ENCODE results near the gene PIK3R2. TPM values are rescaled to one million over a fixed set of nuclear protein-coding genes. Genes with fewer than 3 reads are reported as not detected.
A peak's percentile ranks its signal among the peaks of the same experiment; 100 is the strongest.

The PIK3R2 gene
- polyA plus RNA-seq, 1 donor (not counting 4 experiments of a cell fraction or from before 2014, with no cell fraction given) = 13.9 TPM

- Histone ChIP-seq H2AFZ (ENCODE audit: control insufficient read depth, low read length) (peak overlapping the region; percentile 26), H3K27ac (ENCODE audit: control insufficient read depth, insufficient read depth, low read length) (no peak overlapping the region), H3K9ac (ENCODE audit: control insufficient read depth, extremely low read depth, insufficient read depth, low read length) (no peak overlapping the region)
Observed at GRCh38 chr19:18117364-18117691, 35.6 kb upstream of the PIK3R2 start.

GRCh38 chr19:18117692-18118378 is 35.1 kb upstream of the PIK3R2 start:
- H3K4me1 ChIP-seq (ENCODE audit: control insufficient read depth, extremely low read depth, insufficient read depth, low read length) = peaks cover 10% of the 10 kb centered on the region

More at GRCh38 chr19:18117364-18117691, 35.6 kb upstream of the PIK3R2 start:
- Histone ChIP-seq H3K36me3 (ENCODE audit: control insufficient read depth in 2 of 2, extremely low read depth in 1 of 2, insufficient read depth in 2 of 2, low read length in 2 of 2) (no peaks in the 10 kb centered on the region), H3K9me1 (ENCODE audit: control insufficient read depth, extremely low read depth, insufficient read depth, low read length) (no peaks in the 10 kb centered on the region), H4K20me1 (ENCODE audit: control insufficient read depth, extremely low read depth, insufficient read depth, low read length) (no peaks in the 10 kb centered on the region), H3K4me3 (ENCODE audit: control insufficient read depth in 2 of 3, extremely low read depth in 1 of 3, insufficient read depth in 2 of 3, low read depth in 1 of 3, low read length in 3 of 3) (peak overlapping the region in 2 of 3 experiments; percentile 23 to 56), H3K27me3 (ENCODE audit: control insufficient read depth, extremely low read depth, insufficient read depth, low read length) (no peaks in the 10 kb centered on the region), H3K79me2 (ENCODE audit: control insufficient read depth, insufficient read depth, low read length) (no peaks in the 10 kb centered on the region), H3K4me1 (ENCODE audit: control insufficient read depth, extremely low read depth, insufficient read depth, low read length) (peaks cover 10% of the 10 kb centered on the region), H3K4me2 (ENCODE audit: control insufficient read depth, extremely low read depth, insufficient read depth, low read depth, low read length) (peak overlapping the region; percentile 54), H3K9me3 (ENCODE audit: control insufficient read depth, low read depth, low read length) (no peaks in the 10 kb centered on the region)
- DNase-seq (ENCODE audit: low read depth, low spot score) (no peak), FAIRE-seq (no peak)
- dilution Hi-C loops (cut with MboI; ENCODE audit: extremely low pct_ligation_motif_present, low sequenced_read_pairs) = no loop called here
- TF ChIP-seq EZH2 (IDR thresholded peaks at IDR 0.05; ENCODE audit: low read length) = no peak
- no peak for TF ChIP-seq CTCF (optimal IDR thresholded peaks at IDR 0.05 in 1 of 3, IDR thresholded peaks at IDR 0.05 in 1 of 3, conservative IDR thresholded peaks at IDR 0.05 in 1 of 3; ENCODE audit: extremely low read depth in 1 of 3, insufficient read depth in 2 of 3, low read length in 3 of 3)

More at GRCh38 chr19:18117692-18118378, 35.1 kb upstream of the PIK3R2 start:
- H3K4me2 ChIP-seq (ENCODE audit: control insufficient read depth, extremely low read depth, insufficient read depth, low read depth, low read length) = peak overlapping the region; percentile 91
- H3K9me1 ChIP-seq (ENCODE audit: control insufficient read depth, extremely low read depth, insufficient read depth, low read length) = no peaks in the 10 kb centered on the region
- FAIRE-seq (no peak), DNase-seq (ENCODE audit: low read depth, low spot score) (no peak)
- H3K9me3 ChIP-seq (ENCODE audit: control insufficient read depth, low read depth, low read length) = no peaks in the 10 kb centered on the region
- peak overlapping the region; percentile 63 for H2AFZ ChIP-seq (ENCODE audit: control insufficient read depth, low read length)
- H4K20me1 ChIP-seq (ENCODE audit: control insufficient read depth, extremely low read depth, insufficient read depth, low read length) = no peaks in the 10 kb centered on the region
- H3K79me2 ChIP-seq (ENCODE audit: control insufficient read depth, insufficient read depth, low read length) = no peaks in the 10 kb centered on the region
- no peaks in the 10 kb centered on the region for H3K27me3 ChIP-seq (ENCODE audit: control insufficient read depth, extremely low read depth, insufficient read depth, low read length)
- TF ChIP-seq EZH2 (IDR thresholded peaks at IDR 0.05; ENCODE audit: low read length) (no peak), CTCF (optimal IDR thresholded peaks at IDR 0.05 in 1 of 3, IDR thresholded peaks at IDR 0.05 in 1 of 3, conservative IDR thresholded peaks at IDR 0.05 in 1 of 3; ENCODE audit: extremely low read depth in 1 of 3, insufficient read depth in 2 of 3, low read length in 3 of 3) (no peak)
- H3K36me3 ChIP-seq (ENCODE audit: control insufficient read depth in 2 of 2, extremely low read depth in 1 of 2, insufficient read depth in 2 of 2, low read length in 2 of 2) = no peaks in the 10 kb centered on the region
- H3K4me3 ChIP-seq (ENCODE audit: control insufficient read depth in 2 of 3, extremely low read depth in 1 of 3, insufficient read depth in 2 of 3, low read depth in 1 of 3, low read length in 3 of 3) = peak overlapping the region; percentile 61 to 71 (median 66)
- dilution Hi-C loops (cut with MboI; ENCODE audit: extremely low pct_ligation_motif_present, low sequenced_read_pairs) = no loop called here
- peak overlapping the region; percentile 75 for H3K9ac ChIP-seq (ENCODE audit: control insufficient read depth, extremely low read depth, insufficient read depth, low read length)
- H3K27ac ChIP-seq (ENCODE audit: control insufficient read depth, insufficient read depth, low read length) = no peak overlapping the region

All from keratinocyte (primary cell).